GM21367 (cell line): ENCODE data around the gene ZNF536.
"Not testable (repeated sequence)": the region's sequence is repeated elsewhere in the genome, so short reads cannot be mapped to it uniquely, and the experiment has no call there.

ENCODE experiments used
- ATAC-seq: cut with Tn5 transposase; IDR thresholded peaks from one replicate; pipeline ENCODE4 v1.9.1; 2021; ENCODE audit not compliant: unreplicated experiment

ZNF536 gene

DNA sequence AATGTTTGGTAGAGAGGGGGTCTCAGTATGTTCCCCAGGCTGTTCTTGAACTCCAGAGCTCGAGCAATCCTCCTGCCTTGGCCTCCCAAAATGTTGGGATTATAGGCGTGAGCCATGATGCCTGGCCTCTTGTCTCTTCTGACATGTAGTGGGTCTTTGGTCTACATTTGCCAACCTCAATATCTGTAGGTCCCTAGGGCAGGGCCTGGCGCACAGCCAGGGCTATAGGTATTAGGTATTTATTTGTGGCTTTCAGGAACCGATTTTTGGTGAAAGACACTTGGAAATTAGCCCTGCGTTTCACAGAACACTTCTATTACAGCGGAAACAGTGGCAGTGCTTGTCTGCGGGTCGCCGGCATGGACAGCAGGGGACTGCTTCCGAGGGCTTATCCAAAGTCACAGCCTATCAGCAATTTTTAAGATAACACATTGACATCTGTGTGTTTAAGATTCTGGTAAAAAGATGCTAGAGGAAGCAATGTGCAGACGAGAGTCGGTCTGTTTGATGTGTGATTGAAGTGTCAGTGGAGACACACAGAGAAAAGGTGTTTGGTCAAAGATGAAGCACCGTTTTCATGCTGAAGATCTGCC lies 14.5 kb downstream of the ZNF536 start:
- ATAC-seq: no peak

DNA sequence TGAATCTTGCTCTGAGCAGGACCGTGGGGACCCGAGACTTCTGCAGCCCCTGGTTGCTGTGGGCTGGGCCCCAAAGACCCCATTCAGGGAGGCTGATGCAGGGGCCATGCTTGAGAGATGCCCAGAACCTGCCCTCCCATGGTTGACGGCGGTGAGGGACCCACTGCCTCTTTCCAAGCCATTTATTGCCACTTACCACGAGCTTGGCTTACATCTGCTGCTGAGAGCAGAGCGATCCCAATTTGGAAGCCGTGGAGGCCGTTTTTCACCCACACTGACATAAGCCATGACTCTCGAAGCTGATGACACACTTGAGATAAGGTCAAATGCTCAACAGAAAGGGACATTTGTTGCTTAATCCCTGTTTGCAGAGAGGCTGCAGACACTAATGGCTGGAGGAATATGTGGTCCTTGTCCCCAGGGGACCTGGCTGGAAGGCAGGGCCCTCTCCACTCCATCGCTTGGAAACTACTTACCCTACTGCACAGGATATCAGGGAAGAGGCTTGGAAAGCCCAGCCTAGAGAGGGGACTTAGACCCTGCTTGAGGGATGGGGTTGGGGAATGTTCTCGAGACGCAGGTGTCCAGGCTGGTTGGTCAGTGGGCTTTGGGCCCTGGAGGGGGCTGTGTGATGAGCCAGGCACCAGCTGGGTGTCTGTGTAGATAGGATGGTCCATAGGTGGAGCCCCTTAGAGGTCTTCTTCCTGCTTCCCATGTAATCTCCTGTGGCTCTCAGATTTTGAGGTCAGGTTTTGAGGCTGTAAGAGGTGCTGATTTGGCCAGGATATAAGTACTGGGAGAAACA lies 15.3 kb downstream of the ZNF536 start:
- ATAC-seq: no peak

DNA sequence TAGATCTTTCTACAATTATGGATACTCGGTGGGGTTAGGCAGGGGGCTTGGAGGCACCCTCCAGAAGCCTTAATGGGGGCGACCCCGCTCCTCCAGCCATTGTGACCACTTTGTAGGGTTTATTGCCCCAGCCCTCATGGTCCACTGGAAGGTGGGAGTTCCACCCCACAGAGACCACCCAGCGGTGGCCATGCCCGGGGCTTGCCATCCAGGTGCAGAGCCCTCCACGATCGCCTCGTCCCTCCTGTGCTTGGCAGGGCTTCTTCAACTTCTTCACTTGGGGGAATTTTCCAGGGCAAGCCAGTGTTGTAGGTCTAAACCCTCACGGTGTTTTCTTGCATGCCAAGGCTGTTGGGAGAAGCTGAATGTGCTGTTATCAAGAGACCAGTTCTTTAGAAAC lies 16.1 kb downstream of the ZNF536 start:
- ATAC-seq: no peak

DNA sequence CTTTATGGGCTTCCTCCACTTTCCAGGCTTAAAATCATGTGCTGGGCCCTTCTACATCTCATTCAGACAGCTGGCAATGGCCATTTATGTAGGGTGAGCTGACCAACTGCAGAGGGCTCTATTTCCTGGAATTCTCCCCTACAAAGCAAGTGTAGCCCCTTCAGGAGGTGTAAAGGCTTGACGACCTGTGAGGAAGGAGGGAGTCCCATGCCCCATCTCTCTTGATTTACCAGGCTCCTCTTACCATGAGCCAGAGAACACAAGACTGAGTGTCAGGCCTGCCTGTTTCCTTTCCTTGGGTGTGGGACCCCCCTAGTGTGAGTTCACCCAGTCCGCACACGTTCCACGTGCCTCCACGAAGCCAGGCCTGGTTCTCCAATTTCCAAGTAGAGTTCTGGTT lies 16.6 kb downstream of the ZNF536 start:
- ATAC-seq: no peak

DNA sequence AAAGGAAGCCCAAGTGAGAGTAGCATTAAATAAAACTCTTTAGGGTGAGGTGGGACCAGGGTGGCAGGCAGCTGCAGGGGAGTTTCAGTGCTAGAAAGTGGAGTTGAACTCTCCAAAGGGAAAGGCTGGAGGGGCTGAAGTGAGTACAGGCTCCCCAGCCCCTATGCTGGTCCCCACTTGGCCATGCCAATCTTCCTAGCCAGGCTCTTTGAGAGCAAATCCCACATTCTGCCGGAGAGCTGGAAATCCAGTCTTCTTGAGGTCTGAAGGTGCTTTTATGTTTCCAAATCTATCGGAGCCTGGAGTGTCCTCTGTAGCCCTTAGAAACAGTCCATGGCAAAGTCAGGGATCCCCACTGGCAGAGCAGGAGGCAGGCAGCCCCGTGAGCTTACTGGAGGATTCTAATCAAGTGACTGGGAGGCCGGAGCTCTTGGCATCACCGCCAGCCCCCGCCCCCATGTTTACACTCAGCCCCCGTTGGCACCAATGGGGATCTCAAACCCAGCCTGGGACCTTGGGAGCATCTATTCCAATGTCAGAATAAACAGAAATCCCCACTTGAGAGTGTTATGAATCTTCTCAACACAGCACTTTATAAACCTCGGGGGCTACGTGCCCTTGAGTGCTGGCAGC lies 18.3 kb downstream of the ZNF536 start:
- ATAC-seq: no peak

DNA sequence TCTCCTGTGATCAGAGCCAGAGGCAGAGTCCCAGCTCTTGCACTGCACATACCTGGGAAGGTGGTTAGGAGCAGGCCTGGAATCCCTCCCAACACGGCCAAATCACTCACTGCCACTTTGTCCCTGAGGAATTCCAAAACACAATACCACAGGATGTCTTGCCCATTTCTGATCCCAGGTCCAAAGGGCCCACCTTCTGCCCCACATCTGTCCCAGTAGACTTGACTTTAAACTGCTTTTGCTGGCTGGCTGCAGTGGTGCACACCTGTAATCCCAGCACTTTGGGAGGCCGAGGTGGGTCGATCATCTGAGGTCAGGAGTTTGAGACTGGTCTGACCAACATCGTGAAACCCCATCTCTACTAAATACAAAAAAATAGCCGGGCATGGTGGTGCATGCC lies 18.9 kb downstream of the ZNF536 start:
- ATAC-seq: no peak

DNA sequence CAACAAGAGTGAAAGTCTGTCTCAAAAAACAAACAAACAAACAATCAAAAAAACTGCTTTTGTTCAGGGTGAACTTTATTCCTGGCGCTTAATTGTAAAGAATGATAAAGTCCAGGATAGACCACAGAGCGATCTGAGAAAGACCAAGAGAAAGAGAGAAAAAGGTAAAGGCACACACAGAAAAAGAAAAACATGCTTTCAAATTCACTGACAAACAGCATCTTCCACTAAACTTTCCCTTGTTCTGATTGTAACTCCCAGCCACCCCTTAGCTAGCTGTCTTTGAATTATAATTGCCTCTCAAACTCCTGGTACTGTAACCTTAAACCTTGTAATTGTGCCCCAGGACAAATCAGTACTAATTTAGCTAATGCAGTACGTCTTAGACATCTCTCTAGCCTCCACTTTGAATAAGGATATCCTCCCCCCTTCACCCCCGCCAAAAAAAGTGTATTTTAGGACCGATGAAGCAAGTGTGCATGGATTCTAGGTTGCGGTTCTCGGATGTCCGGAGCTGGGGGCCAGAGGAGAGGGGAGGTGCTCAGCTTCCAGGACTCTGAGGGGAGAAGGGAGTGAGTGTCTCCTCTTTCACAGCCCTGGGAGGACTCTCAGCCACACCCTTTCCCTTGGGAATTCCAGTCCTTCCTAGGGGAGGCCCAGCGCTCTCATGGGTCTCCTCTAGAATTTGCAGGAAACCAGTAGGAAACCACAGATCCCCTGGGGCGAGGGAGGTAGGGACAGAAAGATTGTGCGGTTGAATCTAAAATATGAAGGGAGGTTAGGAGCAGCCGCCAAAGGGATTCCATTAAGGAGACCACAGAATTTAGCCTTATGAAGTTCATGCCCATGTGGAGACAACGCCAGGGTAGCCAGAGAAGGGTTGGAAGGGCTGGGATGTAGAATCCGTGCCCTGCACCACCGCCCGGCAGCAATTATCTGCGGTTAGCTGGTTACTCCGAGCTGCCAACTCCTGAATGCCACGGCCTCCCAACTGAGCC lies 19.7 kb downstream of the ZNF536 start:
- no peak for ATAC-seq

DNA sequence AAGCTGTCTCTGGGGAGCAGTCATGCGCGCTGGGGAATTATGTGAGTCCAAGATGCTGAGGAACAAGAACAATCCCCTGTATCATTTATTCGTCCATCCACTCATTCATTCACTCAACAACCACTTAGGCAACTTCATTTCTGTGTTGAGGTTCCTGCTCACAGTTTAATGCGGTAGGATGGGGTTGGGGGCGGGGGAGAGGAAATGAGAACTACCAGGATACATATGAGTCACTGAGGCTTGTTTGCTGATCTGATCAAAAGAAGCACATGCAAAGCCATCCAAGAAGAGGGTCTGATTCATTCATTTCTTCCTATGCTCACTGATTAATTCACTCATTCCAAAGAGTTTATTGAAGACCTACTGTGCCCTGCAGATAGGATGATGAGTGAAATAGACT lies 20.9 kb downstream of the ZNF536 start:
- ATAC-seq: no peak

DNA sequence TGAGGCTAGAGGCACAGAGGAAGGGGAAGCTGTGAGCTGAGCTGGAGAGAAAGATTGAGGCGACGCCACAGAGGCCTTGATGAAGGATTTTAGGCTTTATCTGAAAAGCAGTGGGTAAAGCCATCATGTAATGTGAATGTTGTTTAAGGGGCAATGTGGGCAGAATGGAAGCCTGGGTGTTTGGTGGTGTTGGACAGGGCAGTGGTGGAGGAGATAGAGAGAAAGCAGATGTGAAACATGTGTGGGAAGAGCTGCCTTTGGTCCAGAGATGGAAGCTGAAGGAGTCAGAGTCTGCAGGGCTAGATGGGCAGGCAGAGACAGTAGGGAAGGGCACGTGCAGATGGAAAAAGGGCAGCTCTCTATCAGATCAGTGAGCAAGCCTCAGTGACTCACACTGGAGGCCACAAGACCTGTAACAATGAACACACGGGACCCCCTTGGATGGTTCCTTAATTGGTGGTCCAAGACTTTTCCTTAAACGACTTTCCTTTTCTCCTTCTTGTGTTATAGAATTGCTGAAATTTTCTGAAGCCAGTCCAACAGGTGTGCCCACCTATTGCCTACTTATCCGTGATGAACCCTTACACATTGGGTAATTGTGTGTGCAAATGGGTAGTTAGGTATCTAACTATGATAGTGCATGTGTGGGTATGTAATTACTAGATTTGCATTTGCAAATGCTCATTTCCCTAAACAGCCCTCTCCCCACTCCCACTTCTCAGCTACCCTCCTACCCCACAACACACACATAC lies 21.7 kb downstream of the ZNF536 start:
- no peak for ATAC-seq

DNA sequence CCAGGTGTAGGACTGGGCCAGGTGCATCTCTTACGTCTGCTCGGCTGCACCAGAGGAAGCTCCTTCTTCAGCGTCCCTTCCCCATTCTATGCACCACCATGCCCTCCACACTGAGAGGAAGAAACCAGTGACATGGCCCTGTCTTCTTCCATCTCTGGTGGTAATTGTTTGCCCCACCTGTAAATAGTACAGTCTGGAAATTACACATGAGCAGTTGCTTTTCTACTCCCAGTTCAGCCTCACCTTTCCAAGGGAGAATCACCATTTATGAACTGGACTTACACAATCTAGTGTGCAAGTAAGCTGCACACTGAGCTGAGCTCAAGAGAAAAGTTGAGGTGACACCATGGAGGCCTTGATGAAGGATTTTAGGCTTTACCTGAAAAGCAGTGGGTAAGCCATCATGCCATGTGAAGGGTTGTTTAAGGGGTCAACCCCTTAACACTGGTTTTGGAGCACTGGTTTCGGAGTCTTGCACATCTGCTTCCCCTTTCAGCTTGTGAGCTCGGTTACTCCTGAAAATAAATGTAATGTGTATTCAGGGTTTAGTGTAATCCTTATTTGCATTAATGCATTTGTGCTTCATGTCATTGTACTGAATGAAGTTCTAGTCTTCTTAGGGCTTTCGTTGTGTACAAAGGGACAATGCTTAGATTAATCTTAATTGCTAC lies 22.4 kb downstream of the ZNF536 start:
- ATAC-seq: no peak

DNA sequence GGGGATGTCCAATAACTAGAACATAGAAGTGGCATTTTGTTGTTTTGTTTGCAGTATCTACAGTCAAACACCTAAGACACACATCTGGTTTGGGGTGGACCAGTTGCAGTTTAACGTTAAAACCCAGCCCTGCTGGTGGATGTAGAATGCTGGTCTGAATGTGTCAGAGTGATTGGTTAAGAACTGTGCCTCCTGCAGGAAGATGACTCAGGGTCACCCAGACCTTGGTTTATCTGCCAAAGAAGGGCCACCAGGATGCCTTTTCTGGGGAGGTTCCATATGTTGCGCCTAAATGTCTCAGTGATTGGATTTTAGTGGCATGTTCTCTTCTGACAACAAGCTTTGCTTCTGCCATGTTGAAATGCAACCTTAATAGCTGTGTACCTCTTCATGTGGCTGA lies 23.1 kb downstream of the ZNF536 start:
- ATAC-seq: no peak

DNA sequence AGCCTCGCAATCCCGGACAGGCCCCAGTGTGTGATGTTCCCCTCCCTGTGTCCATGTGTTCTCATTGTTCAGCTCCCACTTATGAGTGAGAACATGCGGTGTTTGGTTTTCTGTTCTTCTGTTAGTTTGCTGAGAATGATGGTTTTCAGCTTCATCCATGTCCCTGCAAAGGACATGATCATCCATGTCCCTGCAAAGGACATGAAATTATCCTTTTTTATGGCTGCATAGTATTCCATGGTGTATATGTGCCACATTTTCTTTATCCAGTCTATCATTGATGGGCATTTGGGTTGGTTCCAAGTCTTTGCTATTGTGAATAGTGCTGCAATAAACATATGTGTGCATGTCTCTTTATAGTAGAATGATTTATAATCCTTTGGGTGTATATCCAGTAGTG lies 26.4 kb downstream of the ZNF536 start:
- not testable (repeated sequence) for ATAC-seq

DNA sequence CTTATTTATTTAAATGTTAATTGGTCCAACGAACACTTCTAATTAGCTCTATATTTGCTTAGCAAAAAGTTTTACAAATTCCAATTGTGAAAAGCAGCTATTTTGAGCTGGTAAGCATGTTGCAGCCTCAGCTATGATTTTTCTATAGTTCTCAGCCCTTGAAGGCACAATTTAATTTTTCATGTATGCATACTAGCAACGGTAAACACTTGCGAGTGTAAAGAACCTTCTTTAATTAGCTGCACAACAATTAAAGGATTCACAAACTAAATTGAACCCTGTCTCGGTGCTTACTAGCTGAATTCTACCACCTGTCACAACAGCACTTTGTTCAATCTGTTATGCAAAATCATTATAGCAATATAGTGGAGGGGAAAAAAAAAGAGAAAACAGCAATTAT lies 29.8 kb downstream of the ZNF536 start:
- no peak for ATAC-seq

DNA sequence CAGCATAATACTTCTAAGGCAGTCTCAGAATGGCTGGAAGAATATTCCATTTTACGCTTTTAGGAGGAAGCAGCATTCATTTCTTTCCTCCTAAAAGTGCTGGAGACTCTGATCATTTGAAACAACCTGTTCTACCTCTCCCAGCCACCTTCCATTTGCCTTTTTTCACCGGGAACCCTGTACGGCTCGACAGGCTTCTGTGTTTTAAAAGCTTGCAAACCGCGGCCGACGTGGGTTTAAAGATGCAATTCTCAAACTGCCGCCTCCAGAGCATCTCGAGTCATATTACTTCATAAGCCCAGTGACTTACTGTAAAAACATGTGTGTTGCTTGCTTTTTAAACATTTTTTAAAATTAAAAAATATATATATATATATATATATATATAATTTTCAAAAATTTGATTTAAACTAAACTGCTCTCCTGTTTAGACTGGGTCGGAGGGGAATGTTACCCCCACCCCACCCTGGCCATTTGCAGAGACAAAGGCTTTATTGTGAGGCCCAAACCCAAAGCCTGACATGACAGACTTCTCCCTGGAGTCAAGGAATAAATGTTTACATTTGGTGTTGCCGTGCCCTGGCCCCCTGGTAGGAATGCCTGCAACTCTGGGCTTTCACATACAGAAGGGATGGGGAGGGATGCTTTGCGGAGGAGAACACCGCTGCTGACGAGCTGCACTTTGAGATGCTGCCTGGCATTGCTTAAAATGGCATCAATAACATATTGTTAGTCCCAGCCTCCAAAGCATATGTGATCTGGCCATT lies 30.4 kb downstream of the ZNF536 start:
- no peak for ATAC-seq

DNA sequence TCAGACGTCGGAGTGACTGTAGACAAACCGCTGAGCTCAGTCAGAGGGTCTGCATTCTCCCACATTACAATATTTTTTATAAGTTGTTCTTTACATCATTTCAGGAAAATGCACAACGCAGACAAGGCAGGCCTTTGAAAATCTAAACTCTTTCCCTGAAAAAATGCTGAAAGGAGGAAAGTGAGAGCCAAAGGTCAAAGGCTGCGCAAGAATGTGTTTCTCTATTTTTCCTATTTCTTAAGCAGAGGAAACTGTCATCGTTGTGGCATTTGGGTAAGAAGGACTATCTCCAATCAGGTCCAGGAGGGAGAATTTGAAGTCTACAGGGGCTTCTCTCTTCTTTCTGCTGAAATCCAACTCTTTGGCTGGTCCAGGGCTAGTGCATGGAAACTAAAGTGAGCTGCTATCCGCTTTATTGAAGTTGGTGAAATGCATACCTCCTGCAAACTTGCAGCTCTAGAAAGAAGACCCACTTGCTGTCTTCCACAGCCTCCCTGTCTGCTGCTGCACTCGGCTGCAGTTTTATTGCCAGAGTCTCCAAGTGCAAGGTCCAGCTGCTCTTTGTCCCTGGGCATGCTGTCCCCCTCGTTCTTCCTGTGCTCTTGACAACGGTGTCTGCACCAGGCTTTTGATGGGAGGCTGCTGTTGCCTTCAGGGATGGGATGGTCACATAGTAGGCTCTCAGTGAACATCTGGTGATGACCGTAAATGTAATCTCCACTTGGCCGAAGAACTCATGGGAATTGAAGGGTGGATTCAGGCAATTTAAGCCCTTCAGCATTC lies 31.2 kb downstream of the ZNF536 start:
- no peak for ATAC-seq

DNA sequence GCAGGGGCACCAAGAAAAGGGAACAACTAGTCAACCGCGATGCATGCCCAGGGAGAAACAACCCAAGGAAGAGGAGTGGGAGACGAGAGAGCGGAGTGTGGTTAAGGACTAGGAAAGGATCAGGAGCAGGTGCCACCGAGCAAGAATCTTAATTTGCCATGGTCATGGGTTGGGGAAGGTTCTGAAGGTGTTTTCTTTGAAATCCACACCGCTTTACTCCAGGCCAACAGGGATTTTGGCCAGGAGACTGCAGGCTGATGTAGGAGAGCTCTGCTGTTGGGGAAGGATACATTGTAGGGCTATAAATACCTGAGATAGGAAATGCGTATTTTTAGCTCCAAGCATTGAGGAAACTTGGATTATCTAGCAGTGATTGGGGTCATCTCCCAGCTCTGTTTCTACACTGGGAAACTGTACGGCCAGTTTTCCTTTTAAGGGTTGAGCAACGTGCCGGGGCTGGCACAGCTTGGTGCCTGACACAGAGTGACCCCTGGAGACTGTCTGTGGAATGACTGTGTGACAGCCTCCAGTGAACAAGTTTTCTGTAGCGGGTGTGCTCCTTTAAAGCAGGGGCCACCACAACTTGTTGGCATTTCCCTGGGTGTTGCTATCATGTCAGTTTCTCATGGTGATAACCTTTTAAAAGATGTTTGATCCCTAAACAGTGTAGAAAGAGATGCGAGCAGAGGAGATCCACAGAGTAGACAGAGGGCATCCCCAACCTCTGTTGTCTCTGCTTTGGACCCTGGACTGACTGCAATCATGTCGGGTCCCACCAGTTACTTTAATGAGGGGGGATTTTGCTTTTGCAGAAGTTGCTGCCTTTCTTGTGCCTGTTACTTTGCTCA lies 34.3 kb downstream of the ZNF536 start:
- no peak for ATAC-seq

DNA sequence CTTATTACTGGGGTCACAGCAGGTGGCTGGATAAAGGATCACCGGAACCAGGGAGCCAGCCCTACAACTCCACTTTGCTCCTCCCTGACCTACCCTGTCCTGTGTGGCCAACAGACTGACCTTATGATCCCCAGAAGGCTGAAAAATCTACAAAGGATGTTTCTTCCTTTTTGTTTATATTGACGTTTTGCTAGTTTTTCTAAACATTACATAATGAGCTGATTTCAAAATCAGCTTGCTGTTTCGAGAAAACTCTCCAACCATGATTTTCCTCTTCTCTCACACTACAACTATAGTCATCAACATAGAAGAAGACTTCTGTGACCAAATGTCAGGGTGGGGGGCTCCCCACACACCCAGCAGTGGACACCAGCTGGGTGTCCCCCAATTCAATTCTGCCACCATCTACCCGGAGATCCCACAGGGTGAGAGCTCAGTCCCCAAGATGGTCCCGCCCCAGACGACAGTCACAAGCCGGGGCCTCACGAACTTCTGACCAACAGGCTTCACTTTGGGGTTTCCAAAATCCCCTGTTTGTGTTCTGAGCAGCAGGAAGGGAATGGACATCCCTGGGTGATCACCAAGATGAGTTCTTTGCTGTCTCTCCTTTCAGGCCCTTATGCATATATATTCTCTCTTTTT lies 35.0 kb downstream of the ZNF536 start:
- no peak for ATAC-seq
